AML-193 (cell line): ENCODE results near the gene SLC25A47.
"Not testable (repeated sequence)": the region's sequence is repeated elsewhere in the genome, so short reads cannot be mapped to it uniquely, and the experiment has no call there.

Experiments used
- DNase-seq, 2 experiments: peaks; one replicate each; lab custom pipeline; 2025; lab: John Stamatoyannopoulos, UW

The SLC25A47 gene

DNA sequence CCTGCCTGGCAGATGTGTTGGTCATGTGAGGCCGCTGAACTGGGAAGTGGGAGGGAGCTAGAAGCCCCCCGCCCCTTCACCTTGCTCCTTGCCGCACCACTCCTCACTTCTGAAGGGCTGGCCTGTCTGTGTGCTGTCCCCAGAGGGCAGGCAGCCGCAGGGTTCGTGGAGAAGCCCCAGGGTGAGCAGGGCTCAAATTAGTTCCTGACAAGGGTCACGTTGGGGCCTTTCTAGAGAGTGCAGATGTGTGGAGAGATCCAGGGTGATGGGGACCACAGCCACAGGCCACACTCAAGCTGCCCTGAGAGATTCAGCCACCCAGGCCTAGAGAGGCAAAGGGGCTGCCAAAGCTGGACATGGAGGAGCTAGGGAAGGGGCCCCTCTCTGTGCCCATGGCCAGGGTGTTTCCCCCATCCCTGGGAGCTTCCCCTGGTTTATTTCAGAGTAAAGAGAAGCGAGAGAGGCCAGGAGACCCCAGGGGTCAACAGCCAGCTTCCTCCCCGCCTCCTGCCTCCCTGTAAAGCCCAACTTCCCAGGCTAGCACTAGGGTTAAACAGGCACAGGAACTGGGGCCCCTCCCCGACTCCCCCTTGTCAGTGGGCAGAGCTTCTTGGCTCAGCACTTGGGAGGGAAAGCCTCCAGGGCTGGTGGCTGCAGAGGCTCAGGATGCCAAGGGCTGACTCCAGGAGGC is 33.1 kb upstream of the SLC25A47 start:
- no peak for DNase-seq

DNA sequence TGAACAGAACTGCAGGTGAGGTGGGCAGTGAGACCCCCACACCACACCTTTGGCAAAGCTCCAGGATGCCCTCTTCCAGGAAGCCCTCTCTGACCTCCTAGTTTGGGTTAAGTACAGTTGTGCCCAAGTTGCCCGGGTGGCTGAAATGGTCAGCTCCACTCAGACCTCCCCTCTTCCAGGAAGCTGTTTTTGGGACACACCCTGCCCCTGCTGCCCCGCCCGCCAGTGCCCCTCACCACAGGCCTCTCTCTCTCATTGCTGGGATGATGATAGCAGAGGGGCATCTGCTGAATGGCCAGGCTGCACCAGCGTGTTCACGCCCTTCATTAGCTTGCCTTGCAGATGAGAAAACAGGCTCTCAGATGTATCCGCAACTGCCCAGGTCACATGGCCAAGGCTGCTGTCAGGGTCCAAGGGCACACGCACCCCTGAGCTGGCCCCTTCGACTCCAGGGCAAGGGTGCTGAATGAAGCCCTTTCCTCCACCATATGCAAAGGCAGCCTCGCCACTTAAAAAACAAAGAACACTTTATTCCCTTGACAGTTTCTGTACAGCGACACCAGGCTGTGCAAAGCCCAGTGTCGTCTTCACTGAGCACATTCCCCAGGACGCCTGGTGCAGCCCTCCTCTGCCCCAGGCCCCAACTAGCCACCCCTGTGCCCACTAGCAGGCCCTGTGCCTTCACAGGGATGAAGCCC is 32.4 kb upstream of the SLC25A47 start:
- DNase-seq: no peak

DNA sequence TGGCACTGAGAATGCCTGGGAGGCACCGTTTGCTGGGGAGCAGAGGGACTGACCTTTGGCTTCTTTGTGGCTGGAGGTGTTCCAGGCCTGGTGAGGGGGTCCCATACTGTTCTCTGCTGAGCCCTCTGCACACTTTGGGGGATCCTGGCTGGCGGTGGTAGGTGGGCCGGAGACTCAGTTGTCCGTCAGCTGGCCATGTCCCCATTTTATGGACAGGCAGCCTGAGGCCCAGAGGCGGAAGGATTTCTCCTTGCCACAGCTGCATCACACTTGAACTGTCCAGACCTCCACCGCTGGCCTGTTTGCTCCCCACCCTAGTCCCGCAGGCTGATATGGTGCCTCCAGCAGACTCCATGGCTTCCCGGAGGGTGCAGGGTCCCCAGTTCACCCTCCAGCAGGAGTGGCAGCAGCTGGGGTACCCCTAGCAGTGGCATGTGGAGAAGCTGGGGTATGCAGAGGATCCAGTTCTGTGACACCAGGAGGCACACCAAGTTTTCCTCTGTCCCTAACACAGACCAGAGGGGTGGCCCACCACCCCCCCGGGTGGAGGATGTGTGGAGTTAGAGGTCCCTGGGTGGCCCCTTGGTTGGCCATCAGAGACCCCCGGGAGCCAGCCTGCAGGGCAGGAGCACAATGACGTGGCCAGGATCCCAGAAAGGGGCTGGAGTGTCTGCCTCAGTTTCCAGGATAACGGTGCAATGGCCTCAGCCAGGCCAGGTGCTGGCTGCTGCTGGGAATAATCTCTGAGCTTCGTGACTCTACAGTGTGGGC is 31.6 kb upstream of the SLC25A47 start:
- no peak for DNase-seq

DNA sequence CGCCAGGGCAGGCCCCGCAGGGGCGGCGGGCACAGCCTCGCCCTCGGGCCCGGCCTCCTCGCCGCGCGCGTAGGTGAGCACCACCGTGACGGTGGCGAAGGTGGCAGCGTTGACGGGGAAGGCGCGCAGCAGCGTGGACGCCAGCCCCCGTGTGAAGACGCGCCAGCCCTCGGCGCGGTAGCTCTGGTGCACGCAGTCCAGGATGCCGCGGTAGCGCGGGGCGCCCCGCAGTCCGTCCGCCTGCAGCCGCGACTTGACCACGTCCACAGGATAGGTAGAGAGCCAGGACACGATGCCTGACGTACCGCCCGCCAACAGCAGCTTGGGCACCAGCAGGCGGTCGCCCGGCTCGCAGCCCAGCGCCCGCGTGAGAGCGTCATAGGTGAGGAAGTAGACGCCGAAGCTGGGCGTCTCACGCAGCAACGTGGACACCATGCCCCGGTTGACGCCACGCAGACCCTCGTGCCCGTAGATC is 30.8 kb upstream of the SLC25A47 start:
- DNase-seq: no peak

DNA sequence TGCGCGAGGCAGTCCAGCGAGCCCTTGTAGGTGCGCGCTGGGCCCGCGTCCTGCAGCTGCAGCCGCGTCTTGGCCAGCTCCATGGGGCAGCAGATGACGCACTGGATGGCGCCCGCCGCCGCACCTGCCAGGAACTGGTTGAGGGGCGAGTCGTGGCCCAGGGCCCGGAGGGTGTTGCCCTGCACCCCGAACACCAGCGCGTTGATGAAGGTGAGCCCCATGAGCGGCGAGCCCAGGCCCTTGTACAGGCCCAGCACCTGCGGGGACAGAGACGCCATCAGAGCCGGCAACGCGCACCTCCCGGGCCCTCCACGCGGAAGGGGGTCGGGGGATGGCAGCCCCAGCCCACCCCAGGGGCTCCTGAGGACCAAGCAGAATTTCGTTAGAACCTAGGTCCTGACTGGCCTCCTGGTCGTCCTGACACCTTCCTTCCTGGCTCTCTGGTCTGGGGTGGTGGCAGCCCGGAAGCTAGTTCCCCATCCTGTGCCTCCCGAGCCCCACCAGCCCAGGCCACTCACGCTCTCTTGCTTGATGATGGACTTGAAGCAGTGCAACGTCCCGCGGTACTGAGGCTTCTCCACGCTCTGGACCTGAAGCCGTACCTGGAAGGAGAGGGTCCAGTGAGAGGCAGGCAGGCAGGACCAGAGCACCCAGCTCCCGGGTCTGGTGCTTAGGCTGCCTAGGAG is 30.2 kb upstream of the SLC25A47 start:
- DNase-seq: no peak

DNA sequence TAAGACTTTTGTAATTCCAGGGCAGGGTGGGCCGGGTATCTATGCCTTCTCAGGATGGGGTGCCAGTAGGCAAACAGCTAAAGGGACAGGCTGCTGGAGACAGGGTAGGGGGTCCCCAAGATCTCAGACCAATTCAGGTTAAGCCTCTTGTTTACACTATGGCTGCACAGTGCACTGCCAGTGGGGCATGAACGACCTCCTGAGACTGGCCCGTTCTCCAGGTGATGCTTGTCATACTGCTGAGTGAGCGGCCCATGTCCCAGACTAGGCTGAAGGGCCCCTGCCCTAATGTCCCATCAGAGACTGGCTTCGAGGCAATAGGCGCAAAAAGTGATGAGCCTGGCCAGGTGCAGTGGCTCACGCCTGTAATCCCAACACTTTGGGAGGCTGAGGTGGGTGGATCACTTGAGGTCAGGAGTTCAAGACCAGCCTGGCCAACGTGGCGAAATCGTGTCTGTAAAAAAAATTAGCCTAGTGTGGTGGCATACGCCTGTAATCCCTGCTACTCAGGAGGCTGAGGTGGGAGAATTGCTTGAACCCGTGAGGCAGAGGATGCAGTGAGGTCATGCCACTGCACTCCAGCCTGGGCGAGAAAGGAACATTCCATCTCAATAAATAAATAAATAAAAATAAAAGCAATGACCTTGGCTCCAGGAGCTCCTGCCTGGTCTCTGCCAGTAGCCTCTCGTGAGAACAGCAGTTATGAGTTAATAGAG is 29.5 kb upstream of the SLC25A47 start:
- DNase-seq: no peak

DNA sequence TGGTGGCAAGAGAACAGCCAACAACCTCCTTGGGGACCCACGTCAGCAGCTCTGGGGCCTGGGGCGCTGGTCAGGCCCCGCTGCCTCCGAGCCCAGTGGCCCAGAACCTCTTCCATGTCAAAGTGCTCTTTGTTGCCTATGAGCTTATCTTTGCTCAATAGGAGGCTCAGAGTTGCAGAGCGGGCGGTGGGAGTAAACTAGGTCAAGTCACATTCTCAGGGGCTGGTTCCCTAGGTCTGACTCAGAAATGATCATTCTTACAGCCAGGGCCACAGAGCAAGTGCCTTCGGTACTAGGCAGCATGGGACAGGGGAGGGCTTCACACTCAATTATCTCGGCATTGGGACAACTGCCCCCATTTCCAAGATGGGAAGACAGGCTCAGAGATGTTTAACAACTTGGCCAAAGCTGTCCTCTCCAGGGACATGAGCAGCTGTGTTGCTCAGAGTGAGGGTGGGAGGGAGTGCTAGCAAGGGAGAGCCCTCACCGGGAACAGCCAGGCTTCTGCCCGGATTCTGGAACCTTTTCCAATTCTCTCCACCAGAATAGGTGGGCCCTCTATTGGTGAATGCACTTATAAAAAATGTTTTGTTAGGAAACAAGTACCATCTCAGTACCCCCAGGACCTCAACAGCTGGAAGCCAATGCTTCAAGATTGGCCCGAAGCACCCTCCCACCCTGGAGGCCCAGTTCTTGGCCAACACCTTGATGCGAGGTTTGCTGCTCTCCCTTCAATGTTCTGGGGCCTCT is 28.8 kb upstream of the SLC25A47 start:
- DNase-seq: no peak

DNA sequence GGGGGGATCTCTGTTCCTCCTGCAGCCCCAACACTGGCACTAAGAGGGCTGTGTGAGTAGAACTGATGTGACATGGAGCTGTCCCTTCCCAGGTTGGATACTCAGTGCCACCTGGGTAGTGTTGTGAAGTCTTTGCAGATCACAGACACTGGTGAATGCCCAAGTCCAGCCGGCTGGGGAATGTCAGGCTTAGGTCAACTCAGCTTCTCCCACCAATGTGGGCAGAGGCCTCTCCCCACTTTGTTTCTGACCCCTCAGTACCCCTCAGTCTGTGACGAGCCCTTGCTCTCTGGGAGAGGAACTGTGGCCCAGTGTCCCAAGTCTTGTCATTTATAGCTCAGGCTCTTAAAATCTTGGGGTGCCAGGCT is 28.2 kb upstream of the SLC25A47 start:
- no peak for DNase-seq

DNA sequence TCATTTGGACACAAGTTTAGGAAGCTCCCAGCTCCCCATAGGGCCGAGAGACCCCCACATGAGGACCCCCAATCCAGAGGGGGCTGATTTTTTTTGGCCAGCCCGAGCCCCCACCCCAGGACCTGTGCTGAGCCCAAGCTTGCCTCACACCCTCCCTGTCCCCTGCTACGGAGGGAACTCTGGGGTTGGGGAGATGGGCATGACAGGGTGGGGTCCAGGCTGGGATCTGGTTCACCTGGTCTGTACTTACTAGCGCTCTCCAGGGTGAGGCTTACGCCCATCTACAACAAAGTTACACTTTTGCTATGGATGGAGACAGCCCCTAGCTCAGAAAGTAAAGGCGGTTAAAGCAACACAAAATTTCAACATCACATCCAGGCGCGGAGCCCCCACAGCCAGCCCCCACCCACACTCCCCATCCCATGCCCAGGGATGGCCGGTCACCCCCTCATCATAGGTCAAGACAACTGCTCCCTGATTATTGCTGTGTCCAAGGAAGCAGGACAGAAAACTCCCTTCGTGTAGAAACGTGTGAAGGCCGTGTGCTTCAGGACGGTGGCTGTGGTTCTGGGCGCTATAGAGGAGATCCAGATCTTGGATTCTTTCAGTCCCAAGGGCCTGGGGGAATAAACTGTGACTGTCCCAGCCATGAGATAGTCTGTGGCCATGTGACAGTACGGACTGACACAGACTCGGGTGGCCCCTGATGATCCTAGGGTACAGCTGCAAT is 27.6 kb upstream of the SLC25A47 start:
- no peak for DNase-seq

DNA sequence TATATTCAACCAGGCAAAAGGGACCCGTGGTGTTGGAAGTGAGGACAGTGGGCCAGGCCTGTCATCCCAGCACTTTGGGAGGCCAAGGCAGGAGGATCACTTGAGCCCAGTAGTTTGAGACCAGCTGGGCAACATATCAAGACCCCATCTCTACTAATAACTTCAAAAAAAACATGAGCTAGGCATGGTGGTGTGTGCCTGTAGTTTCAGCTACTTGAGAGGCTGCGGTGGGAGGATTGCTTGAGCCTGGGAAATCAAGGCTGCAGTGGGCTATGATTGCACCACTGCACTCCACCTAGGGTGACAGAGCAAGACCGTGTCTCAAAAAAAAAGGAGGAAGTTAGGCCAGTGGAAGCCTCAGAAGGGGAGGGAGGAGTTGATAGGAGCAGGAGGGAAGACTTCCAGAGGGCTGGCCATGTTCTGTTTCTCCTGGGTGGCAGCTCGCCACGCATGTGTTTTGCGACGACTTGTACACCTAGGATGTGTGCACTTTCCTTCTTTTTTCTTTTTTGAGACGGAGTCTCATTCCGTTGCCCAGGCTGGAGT is 27.0 kb upstream of the SLC25A47 start:
- peak; percentile 68 to 71 for DNase-seq

DNA sequence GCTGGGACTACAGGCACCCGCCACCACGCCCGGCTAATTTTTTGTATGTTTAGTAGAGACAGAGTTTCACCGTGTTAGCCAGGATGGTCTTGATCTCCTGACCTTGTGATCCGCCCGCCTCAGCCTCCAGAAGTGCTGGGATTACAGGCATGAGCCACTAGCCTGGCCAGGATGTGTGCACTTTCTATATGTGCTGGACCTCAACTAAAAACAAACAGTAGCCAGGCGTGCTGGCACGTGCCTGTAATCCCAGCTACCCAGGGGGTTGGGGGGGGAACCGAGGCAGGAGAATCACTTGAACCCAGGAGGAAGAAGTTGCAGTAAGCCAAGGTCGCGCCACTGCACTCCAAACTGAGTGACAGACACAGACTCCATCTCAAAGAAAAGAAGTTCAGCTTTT is 26.4 kb upstream of the SLC25A47 start:
- not testable (repeated sequence) for DNase-seq

DNA sequence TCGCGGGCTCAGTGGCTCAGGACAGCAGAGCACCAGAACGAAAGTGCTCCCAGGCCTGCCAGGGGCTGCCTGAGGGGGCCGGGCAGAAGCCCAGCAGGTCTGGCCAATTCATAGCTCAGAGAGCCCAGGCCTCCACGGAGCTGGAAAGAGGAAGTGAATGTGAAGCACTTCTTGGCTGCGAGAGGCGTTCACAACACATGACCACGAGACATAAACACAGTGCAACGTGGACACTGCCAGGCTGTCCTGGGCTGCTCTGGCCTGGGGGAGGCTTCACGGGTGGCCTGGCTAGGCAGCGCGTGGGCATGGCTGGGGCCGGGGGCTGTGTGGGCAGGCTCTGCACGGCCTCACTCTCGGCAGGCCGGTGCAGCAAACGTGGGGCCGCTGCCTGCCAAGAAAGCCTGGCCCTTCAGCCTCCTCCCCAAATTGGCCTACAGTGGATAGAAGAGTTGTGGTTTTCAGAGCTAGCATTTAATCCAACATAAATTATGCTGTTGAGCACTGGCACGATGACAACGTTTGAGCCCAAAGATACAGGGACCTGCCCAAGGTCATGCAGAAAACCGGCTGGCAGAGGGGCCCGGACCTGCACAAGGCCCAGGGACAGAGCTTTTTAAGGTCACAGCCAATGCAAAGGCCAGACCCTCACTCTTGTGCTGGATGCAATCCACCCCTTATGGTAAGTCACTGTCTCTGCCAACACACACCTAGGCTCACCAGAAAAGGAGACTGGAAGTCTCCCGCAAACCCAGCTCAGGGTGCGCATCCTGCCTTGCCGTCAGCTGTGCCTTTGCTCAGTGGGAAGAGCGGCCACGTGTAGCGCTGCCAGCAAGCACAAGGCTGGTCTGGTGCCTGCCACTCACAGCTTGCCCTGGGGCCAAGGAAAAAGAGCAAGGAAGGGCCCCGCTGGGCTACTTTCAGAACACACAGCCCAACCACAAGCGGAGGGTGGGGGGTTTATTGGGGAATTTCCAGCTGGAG is 25.5 kb upstream of the SLC25A47 start:
- peak; percentile 67 to 71 for DNase-seq

DNA sequence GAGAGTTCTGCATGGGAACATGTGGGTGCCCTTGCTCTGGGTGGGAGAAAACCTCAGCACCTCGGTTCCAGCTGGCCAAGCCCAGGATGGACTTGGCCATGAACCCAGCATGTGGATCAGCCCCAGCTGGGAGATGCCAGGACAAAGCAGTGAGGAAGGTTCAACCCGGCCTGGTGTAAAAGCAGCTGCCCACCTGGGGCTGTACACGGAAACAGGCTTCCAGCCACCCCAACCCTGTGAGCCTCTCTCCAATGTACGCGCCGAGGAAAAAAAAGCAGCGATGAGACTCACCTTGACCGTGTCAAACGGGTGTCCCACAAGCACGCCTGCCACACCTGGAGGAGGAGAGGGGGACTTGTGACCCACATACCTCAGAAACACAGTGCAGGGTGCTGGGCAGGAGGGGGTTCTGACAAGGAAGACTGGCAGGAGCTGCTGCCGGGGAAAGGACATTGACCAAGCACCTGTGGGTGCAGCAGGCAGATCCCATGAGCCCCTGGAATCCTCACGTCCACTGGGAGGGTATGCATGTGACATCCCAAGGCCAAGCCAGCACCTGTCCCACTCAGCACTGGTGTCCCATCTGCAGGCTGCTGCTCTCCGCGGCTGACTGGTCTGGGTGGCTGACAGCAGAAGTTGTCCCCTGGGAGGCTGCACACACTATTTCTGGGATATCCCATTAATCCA is 24.4 kb upstream of the SLC25A47 start:
- no peak for DNase-seq

DNA sequence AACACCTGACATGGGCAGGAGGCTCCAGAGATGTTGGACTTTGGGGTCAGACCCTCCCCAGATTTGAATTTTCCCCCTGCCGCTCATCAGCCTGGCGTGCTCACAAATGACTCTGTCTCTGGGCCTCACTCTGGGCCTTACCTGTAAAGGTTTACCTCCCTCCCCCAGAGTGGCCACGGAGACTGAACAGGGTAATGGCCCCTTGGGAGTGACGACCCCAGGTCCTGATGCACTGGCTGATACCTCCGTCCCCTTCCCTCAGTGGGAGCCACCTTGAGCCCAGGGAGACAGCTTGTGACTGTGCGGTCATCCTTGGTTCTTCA is 23.9 kb upstream of the SLC25A47 start:
- no peak for DNase-seq

DNA sequence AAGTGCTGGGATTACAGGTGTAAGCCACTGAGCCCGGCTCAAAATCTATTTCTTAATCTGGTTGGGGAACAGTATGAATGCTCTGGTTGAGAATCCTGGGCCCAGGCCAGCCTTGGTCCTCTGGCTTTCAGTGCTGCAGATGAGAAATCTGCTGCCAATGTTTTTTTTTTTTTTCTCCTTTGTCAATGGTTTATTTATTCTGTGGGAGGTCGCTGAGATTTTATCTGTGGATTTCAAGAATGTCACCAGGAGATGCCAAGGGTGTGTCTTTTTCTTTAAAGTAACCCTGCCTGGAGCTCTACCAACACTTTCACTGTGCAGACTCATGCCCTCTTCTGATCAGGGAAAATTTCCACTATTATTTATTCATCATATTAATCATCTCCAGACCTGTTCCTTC is 20.5 kb upstream of the SLC25A47 start:
- DNase-seq: no peak

DNA sequence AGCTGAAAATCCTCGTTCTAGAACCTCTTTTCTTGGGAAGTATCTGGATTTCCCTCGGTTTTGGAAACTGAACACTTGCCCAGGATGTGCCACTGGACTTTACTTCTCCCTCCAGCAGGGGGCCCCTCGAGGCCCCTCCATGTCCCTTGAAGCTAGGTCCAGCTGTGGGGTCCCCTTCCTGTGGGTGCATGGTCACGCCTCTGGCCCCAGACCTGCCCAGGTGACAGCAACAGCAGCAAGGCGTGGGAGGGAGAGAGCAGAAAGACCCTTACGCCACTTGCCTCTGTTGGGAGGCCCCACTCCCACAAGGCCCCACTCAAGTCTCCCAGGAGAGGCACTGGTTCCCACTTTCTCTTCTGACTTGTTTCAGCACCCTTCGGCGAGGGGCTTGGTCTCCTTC is 20.0 kb upstream of the SLC25A47 start:
- DNase-seq: peak in 1 of 2 experiments; percentile 20

DNA sequence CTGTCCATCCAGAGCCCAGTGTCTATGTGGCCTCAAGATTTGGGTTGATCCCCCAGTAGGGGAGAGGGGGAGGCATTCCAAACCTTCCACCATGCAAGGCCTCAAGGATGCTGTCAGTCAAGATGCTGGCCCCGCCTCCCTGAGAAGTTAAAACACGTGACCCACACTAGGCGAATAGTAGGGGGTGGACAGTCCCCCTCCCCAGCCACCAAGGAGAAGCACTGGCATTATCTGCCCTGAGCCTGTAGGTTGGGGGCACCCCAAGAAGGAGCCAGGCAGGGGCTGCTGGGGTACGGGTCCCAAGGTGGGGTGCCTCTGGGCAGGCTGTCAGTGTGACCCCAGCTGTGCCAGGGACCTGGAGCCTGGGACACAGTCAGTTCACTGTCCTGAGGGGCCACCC is 19.2 kb upstream of the SLC25A47 start:
- DNase-seq: no peak

DNA sequence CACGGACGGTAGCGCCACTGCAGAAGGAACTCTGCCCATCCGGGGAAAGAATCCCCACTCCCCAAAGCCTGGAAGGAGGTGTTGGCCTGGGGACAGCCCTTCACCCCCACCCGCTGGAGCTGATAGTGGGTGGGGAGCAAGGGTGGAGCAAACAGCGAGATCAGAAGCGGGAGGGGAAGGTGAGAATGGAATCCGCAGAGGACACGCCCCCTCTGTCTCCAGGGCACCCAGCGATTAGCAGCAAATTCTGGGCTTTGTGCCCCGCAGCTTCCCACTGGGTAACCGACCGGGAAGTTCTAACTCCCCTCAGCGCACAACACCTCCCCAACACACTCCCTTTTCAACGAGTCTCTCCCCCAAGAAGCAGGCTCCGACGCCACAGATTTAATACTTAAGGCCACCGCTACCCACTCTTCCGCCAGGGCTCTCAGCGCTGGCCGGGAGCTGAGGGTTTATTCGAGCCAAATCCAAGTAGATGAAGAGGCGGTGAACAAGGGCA is 18.3 kb upstream of the SLC25A47 start:
- DNase-seq: no peak
